GM19238 (cell line): ENCODE data around the gene SOAT2.
"Not testable (repeated sequence)": the region's sequence is repeated elsewhere in the genome, so short reads cannot be mapped to it uniquely, and the experiment has no call there.

Source experiments
- DNase-seq: peaks from one replicate; pipeline ENCODE4 v3.0.0; 2011; ENCODE audit warnings: low spot score; ENCODE audit not compliant: insufficient read length

Gene SOAT2

DNA sequence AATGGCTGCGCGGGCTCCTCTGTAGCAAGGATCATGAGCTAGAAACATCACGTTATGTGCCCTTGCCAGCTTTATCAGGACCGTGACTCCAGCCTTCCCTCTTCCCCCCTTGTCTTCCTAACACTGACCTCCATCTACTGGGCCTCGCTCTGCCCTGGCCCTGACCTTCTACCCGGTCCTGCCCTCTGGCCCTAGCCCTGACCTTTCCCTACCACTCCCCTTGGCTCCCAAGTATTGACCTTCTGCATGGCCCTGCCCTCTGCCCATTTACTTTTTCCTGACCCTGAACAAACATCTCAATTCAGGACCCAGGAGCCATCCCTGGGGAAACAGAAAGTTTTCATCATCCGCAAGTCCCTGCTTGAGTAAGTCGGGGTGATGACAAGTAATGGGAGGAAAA, 2.0 kb downstream of the SOAT2 start:
- no peak for DNase-seq

GRCh38 chr12:53105712-53106439, 2.6 kb downstream of the SOAT2 start:
- DNase-seq: no peak

DNA sequence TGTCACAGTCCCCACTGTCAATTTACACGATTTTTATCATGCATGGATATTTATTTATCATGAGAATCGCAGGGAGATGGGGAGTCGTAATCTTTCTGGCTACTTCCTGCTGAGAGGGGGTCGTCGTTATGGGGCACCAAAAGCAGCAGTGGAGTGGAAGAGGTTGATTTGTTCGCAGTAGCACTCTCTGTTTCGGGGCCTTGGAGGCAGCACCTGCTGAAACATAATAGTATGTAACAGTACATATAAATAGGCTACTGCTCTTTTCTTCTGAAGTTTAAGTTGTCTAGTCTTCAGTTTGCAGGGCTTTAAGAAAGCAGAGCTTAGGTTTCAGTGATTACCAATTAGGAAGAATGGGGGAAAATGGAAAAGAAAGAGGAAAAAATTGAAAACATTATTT, 3.8 kb downstream of the SOAT2 start:
- no peak for DNase-seq

- DNase-seq: not testable (repeated sequence)
Measured at GRCh38 chr12:53112431-53112830, 9.1 kb downstream of the SOAT2 start.

DNA sequence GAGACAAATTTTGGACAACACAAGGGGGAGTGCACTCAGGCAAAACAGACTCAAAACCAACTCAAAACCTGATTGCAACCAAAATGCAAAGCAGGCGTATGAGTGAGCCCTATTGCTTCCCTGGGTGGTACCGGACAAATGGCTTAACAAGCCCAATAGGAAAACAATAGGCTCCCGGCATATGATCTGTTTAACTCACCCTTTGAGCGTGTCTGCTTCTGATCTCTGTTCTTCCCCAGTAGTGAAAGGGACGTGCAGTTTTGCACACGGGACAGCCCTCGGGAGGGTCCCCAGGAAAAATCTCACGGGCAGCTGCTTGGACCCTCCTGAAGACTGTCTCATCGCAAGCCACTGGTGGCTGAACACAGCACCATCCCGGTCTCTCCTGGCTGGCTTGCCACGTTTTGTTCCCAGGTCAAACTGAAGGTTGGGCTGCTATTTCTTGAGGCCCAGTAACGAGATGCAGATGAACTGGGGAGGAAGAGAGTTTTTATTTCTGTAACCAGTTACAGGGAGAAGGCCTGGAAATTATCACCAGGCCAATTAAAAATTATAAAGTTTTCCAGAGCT, 9.9 kb downstream of the SOAT2 start:
- no peak for DNase-seq

- DNase-seq: no peak
Measured at GRCh38 chr12:53113951-53114350, 10.7 kb downstream of the SOAT2 start.

- no peak for DNase-seq
Measured at GRCh38 chr12:53115112-53115890, 12.0 kb downstream of the SOAT2 start.

- no peak for DNase-seq
Measured at GRCh38 chr12:53115891-53116648, 12.8 kb downstream of the SOAT2 start.

DNA sequence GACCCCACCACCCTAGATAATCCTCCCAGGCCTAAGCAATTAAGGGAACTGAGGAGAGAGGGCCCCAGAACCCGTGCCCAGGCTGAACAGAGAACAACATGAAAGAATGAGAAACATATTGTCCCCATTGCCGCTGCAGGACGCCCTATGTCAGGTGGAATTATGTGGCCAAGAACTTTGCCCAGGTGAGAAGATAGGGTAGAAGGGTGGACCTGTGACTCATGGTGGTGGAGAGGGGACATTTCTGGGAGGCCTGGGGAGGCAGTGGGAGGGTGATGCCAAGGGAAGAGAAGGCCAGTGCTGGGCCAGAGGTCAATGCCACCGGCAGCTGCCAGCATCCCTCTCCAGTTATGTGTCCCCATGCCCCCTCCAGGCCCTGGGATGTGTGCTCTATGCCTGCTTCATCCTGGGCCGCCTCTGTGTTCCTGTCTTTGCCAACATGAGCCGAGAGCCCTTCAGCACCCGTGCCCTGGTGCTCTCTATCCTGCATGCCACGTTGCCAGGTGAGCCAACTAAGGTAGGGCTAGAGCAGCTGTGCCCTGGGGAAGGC, 15.5 kb downstream of the SOAT2 start:
- no peak for DNase-seq

DNA sequence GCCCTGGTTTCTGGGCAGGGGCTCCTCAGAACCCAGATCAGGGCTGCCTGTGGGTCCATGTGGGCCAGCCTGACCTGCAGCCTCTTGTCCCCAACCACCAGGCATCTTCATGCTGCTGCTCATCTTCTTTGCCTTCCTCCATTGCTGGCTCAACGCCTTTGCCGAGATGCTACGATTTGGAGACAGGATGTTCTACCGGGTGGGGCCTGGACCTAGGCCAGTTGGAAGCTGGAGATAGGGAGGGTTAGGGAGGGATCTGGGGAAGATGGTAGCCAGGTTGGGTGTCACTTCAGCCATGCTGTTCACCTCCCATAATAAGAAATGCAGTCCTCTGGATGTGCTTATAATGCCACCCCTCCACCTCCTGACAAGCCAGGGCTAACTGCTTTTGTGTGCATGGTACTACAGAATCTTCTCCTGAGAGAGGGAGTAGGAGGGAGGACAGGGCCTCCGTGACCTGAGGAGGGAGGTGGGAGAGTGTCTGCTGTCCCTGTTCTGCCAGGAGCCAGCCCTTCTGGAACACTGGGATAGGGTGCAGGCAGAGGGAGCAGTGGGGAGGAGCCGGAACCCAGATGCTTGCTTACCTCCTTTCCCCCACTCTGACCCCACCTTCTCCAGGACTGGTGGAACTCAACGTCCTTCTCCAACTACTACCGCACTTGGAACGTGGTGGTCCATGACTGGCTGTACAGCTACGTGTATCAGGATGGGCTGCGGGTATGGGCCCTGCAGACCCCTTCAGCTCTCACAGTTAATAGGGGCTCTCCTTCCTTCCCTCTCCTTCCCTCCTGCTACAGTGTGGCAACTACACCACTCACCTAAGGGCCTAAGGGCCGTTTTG, 17.6 kb downstream of the SOAT2 start:
- no peak for DNase-seq

DNA sequence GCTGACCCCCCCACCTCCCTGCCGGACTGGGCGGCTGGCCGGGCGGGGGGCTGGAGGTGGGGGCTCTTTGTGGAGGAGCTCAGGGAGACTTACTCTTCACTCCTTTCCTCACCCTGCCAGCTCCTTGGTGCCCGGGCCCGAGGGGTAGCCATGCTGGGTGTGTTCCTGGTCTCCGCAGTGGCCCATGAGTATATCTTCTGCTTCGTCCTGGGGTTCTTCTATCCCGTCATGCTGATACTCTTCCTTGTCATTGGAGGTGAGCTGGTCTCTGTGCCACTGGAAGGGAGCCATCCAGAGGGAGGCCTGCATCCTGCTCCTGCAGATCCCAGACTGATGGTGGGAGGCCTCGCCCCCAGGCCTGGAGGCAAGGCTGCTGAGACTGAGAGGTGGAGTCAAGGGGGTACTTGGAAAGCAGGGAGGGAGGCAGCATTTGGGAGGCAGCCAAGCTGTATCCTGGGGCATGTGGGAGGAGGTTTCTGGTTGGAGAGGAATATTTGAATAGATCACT, 19.7 kb downstream of the SOAT2 start:
- DNase-seq: no peak

DNA sequence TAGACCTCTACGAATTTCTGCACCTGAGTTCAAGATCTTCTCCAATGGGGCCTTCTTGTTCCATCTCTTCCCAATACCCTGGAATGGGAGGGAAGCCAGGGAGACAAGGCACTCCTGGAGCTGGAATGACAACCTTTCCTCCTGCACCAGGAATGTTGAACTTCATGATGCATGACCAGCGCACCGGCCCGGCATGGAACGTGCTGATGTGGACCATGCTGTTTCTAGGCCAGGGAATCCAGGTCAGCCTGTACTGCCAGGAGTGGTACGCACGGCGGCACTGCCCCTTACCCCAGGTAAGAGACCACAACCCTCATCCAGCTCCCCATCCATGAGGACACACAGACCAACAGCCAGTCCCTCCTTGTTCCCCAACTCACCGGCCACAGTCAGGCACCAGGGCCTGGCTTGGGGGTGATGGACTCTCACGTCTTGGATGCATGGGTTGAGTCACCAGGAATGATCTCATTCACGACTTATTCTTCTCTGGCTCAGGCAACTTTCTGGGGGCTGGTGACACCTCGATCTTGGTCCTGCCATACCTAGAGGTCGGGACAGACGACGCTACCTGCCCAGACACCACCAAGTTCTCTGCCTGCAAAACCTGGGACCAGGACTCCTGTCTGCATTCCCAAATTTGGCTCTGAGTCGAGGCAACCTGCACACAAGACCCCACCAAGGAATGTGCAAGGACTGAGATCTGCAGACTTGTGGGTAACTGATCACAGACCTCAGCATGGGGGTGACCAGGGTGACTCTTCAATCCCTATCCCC, 20.5 kb downstream of the SOAT2 start:
- DNase-seq: no peak

DNA sequence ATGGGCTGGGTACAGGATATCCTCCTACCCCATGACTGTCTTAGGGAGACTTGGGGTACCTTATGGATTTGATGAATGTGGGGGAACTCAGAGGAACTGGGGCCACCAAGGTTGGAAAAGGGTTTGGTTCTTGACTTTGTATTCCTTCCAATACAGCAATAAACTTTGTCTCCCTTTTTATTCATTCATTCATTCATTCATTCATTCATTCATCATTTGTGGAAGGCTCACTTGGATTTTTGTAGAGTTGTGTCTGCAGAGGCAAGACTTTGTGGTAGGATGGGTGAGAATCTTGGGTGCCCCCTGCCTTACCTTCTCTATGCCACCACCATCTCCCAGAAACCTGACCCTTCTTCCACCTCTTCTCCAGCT, 21.1 kb downstream of the SOAT2 start:
- no peak for DNase-seq

DNA sequence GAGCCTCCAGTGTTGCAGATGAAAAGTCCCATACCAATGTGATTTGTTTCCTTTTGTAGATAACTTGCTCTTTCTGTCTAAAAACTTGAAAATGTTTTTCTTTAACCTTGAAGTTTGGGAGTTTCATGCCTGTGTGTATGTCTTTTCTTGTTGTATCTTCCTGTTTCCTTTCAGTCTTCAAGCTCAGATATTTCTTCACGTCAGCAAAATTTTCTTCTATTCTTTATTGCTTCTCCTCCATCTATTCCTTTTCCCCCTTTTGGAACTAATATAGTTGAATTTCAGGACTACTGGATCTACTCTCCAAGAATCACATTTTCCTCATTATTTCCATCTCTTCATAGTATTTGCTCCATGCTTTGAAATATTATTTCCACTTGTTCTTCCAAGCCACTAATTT, 23.9 kb downstream of the SOAT2 start:
- DNase-seq: no peak

DNA sequence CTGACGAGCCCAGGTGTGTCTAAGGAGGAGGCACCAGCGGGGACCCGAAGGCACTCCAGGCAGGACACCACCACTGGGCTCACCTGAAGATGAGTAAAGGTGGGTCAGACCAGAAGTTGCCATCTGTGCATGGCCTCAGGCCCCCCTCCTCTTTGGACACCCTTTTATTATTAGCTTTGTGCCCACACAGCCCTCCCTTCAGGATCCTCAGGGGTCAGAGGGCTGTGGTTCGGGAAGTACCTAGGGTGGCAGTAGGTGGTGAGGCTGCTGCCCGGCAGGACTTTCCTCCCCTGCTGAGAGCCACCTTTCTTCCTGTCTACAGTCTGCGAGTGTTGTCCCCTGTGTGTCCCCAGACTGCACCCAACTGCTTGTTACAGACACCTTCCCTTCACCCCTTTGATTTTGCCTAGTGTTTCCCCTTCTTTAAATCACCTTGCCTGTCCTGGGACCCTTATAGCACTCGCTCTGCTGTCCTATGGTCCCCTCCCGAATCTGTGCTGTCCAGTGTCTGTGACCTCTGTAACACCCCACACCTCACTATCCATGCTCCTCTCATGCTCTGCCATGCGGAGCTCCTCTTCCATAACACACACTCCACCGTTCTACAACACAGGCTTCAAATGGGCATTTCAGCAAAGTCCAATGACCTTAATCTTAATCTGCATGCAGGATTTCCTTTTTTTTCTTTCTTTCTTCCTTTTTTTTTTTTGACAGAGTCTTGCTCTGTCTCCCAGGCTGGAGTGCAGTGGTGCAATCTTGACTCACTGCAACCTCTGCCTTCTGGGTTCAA, 25.7 kb downstream of the SOAT2 start:
- DNase-seq: no peak

DNA sequence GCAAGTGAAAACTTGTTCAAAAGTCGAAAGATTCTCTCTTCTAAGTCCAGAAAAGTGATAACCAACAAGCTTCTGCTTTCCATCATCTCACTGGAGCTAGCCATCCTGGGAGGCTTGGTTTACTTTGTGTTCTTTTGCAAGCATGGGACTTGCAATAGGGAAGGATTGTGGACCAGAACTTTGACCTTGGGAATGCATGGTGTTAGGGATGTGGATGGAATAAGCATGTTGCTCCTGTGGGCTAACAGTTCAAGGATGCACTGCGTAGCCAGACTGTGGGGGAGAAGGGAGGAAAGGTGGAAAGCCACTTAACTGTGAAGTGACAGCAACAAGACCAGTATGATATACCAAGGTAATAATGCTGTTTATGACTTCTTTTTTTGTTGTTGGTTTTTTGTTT, 28.6 kb downstream of the SOAT2 start:
- DNase-seq: no peak

GRCh38 chr12:53133722-53134121, 30.4 kb downstream of the SOAT2 start:
- no peak for DNase-seq

DNA sequence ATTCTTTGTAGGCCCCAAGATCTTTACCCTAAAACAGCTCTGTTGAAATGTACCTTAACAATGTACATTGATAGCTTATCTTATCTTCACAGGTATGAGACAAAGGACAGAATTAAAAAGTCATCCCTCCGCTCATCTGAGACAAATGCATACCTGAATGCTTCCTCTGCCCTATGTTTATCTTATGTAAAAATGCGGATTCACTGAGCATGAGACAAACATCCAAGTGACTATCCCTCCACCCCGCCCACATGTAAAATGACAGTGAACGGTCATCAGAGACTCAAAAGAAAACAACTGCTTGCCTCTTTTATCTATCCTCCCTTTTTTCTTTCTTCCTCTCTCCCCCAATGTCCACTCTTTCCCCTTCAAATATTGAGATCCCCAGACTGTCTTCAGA, 40.1 kb downstream of the SOAT2 start:
- DNase-seq: no peak
